SK-N-SH treated with all-trans-retinoic acid at 6 μM for 48 hours (cell line): Measurements from ENCODE around the gene CPB1.

Source experiments
- GLIS3 ChIP-seq: fragments of 250-450 bp; sonication (Bioruptor Pico); IDR thresholded peaks from 2 replicates; pipeline ENCODE4 v1.5.0; 2020; ENCODE audit warnings: mild to moderate bottlenecking, moderate library complexity
- ISL1 ChIP-seq: fragments of 250-450 bp; sonication (Bioruptor Pico); IDR thresholded peaks from 2 replicates; pipeline ENCODE4 v2.1.2; 2022; ENCODE audit warnings: mild to moderate bottlenecking, moderate library complexity
- PATZ1 ChIP-seq: fragments of 250-450 bp; sonication (Bioruptor Pico); IDR thresholded peaks from 2 replicates; pipeline ENCODE4 v1.8.0; 2020; ENCODE audit warnings: mild to moderate bottlenecking, moderate library complexity, borderline replicate concordance
- RARB ChIP-seq: fragments of 250-450 bp; sonication (Bioruptor Pico); IDR thresholded peaks from 2 replicates; pipeline ENCODE4 v1.8.0; 2021; ENCODE audit warnings: mild to moderate bottlenecking, moderate library complexity
- SNAI2 ChIP-seq: fragments of 250-450 bp; sonication (Bioruptor Pico); IDR thresholded peaks from 2 replicates; pipeline ENCODE4 v1.5.0; 2020; ENCODE audit warnings: mild to moderate bottlenecking, moderate library complexity
- ZFP30 ChIP-seq: fragments of 450-650 bp; formaldehyde crosslinking; IDR thresholded peaks from 2 replicates; pipeline ENCODE4 v1.5.0; 2022; ENCODE audit warnings: mild to moderate bottlenecking, moderate library complexity
- TF ChIP-seq, protein P1 (sequence below): fragments of 250-450 bp; sonication (Bioruptor Pico); IDR thresholded peaks from 2 replicates; pipeline ENCODE4 v1.5.1; 2020; ENCODE audit warnings: low read depth, mild to moderate bottlenecking, moderate library complexity

DNA sequence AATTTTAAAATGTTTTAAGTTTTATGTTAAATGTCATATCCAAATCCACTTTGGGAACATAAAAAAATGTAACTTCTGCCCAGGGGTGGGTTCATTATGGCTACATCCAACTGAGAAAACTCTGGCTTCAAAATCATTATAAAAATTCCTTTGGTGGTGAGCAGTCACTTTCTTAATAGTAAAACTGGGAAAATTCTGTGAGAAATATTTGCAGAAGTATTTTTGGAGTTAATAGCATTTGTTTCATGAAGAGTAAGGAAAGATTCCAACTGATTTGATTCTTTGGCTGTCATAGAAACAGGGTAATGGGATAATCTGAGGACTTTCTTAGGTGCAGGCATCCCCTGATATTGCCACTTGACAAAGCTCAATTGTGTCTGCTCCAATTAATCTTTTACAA, 76.3 kb downstream of the CPB1 start:
- no peak for TF ChIP-seq PATZ1 (CRISPR knock-in tag)
- no peak for TF ChIP-seq RARB (CRISPR knock-in tag)
- TF ChIP-seq ZFP30 = no peak
- TF ChIP-seq ISL1 (CRISPR knock-in tag) = no peak
- no peak for TF ChIP-seq SNAI2 (CRISPR knock-in tag)
- no peak for TF ChIP-seq GLIS3
- TF ChIP-seq, protein P1, sequence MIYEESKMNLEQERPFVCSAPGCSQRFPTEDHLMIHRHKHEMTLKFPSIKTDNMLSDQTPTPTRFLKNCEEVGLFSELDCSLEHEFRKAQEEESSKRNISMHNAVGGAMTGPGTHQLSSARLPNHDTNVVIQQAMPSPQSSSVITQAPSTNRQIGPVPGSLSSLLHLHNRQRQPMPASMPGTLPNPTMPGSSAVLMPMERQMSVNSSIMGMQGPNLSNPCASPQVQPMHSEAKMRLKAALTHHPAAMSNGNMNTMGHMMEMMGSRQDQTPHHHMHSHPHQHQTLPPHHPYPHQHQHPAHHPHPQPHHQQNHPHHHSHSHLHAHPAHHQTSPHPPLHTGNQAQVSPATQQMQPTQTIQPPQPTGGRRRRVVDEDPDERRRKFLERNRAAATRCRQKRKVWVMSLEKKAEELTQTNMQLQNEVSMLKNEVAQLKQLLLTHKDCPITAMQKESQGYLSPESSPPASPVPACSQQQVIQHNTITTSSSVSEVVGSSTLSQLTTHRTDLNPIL (CRISPR knock-in tag) = no peak
